HCT116 (cell line): ENCODE results near the gene SUN2.

Experiments used
- ELF1 ChIP-seq: IDR thresholded peaks from 2 replicates; pipeline ENCODE4 v1.6.1; 2012; ENCODE audit warnings: low read depth, borderline replicate concordance
- EZH2 ChIP-seq: fragments of 200-600 bp; sonication (generic); IDR thresholded peaks from 2 replicates; pipeline ENCODE4 v1.6.1; 2017; ENCODE audit warnings: antibody characterized with exemption, mixed run types
- EZH2phosphoT487 ChIP-seq: fragments of 200-600 bp; IDR thresholded peaks from 2 replicates; pipeline ENCODE4 v1.6.1; 2018; ENCODE audit warnings: antibody characterized with exemption, borderline replicate concordance
- FOSL1 ChIP-seq: IDR thresholded peaks from 2 replicates; pipeline ENCODE4 v1.6.1; 2012; ENCODE audit warnings: low read depth
- POLR2A ChIP-seq: IDR thresholded peaks from 2 replicates; pipeline ENCODE4 v1.7.0; 2011; ENCODE audit warnings: borderline replicate concordance; ENCODE audit not compliant: insufficient read depth, insufficient read length; ENCODE audit errors: extremely low read depth
- POLR2AphosphoS5 ChIP-seq: IDR thresholded peaks from 2 replicates; pipeline ENCODE4 v1.6.1; 2011; ENCODE audit warnings: mild to moderate bottlenecking, low read depth, low read length, moderate library complexity
- SIN3A ChIP-seq: IDR thresholded peaks from 2 replicates; pipeline ENCODE4 v1.6.1; 2012; ENCODE audit warnings: low read depth
- SRF ChIP-seq: IDR thresholded peaks from 2 replicates; pipeline ENCODE4 v1.6.1; 2012; ENCODE audit warnings: low read depth
- YY1 ChIP-seq: IDR thresholded peaks from 2 replicates; pipeline ENCODE4 v1.6.1; 2011; ENCODE audit warnings: low read length, low read depth, moderate library complexity, mild to moderate bottlenecking; ENCODE audit not compliant: insufficient replicate concordance; ENCODE audit errors: extremely low read depth
- TF ChIP-seq, protein P1 (sequence below), 3 experiments: fragments of 200-600 bp in 1 of 3; sonication (generic) in 1 of 3; IDR thresholded peaks in 2 of 3; conservative IDR thresholded peaks in 1 of 3; 2 replicates each; pipeline ENCODE4 v1.5.1; 2012 to 2017; ENCODE audit warnings: low read depth in 2 of 3, low read length in 2 of 3, antibody characterized with exemption in 1 of 3, borderline replicate concordance in 1 of 3, control low read depth in 1 of 3, mild to moderate bottlenecking in 1 of 3, mixed read lengths in 1 of 3, mixed run types in 1 of 3, moderate library complexity in 1 of 3; ENCODE audit not compliant: insufficient read depth in 1 of 3
- TF ChIP-seq, protein P2 (sequence below): IDR thresholded peaks from 2 replicates; pipeline ENCODE4 v1.6.1; 2011; ENCODE audit warnings: mild to moderate bottlenecking, low read length, moderate library complexity; ENCODE audit not compliant: insufficient replicate concordance; ENCODE audit errors: extremely low read depth
- TF ChIP-seq, protein P3 (sequence below): IDR thresholded peaks from 2 replicates; pipeline ENCODE4 v1.6.1; 2012; ENCODE audit warnings: low read depth
- TF ChIP-seq, protein P4 (sequence below): IDR thresholded peaks from 2 replicates; pipeline ENCODE4 v1.6.1; 2012

DNA sequence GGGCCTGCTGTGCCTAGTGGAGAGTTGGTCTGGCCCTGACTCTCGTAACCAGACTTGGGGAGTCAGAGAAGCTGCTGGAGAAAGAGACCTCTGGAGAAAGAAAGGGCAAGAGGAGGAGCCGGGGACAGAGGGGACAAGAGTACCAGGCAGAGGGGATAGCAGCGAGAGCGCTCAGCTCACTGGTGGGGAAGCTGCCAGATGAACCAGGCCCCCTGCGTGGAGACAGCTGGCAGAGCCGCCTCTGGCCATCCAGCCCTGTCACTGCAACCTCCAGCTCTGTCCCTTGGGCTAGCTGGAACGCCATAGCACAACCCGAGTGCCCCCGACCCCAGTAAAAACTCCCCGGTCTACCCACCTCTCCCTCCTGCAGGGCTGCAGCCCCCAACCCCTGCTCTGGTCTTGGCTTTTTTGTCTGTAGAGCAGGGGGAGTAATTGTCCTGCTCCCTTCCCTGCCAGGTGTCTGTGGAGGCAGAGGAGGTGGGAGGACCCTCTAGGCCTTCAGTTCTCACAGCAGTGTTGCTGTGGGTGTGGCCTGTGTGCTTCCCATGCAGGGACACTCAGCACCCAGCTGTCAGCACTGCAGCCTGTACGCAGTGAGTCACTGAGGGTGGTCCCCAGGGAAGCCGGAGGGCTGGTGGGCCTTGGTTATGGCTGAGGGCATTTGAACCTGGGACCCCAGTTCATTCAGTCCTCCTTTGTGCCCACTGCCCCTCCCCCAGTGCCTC is 4.8 kb upstream of the SUN2 start:
- TF ChIP-seq POLR2A (no peak), POLR2AphosphoS5 (no peak), FOSL1 (no peak), EZH2 (no peak), EZH2phosphoT487 (no peak), ELF1 (no peak), YY1 (no peak), SIN3A (no peak), SRF (no peak)
- TF ChIP-seq, protein P1, sequence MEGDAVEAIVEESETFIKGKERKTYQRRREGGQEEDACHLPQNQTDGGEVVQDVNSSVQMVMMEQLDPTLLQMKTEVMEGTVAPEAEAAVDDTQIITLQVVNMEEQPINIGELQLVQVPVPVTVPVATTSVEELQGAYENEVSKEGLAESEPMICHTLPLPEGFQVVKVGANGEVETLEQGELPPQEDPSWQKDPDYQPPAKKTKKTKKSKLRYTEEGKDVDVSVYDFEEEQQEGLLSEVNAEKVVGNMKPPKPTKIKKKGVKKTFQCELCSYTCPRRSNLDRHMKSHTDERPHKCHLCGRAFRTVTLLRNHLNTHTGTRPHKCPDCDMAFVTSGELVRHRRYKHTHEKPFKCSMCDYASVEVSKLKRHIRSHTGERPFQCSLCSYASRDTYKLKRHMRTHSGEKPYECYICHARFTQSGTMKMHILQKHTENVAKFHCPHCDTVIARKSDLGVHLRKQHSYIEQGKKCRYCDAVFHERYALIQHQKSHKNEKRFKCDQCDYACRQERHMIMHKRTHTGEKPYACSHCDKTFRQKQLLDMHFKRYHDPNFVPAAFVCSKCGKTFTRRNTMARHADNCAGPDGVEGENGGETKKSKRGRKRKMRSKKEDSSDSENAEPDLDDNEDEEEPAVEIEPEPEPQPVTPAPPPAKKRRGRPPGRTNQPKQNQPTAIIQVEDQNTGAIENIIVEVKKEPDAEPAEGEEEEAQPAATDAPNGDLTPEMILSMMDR (IDR thresholded peaks at IDR 0.05 in 2 of 3, conservative IDR thresholded peaks at IDR 0.05 in 1 of 3; ENCODE audit: borderline replicate concordance in 1 of 3, insufficient read depth in 1 of 3, low read depth in 2 of 3, low read length in 2 of 3): no peak
- TF ChIP-seq, protein P2, sequence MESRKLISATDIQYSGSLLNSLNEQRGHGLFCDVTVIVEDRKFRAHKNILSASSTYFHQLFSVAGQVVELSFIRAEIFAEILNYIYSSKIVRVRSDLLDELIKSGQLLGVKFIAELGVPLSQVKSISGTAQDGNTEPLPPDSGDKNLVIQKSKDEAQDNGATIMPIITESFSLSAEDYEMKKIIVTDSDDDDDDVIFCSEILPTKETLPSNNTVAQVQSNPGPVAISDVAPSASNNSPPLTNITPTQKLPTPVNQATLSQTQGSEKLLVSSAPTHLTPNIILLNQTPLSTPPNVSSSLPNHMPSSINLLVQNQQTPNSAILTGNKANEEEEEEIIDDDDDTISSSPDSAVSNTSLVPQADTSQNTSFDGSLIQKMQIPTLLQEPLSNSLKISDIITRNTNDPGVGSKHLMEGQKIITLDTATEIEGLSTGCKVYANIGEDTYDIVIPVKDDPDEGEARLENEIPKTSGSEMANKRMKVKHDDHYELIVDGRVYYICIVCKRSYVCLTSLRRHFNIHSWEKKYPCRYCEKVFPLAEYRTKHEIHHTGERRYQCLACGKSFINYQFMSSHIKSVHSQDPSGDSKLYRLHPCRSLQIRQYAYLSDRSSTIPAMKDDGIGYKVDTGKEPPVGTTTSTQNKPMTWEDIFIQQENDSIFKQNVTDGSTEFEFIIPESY: no peak
- TF ChIP-seq, protein P3, sequence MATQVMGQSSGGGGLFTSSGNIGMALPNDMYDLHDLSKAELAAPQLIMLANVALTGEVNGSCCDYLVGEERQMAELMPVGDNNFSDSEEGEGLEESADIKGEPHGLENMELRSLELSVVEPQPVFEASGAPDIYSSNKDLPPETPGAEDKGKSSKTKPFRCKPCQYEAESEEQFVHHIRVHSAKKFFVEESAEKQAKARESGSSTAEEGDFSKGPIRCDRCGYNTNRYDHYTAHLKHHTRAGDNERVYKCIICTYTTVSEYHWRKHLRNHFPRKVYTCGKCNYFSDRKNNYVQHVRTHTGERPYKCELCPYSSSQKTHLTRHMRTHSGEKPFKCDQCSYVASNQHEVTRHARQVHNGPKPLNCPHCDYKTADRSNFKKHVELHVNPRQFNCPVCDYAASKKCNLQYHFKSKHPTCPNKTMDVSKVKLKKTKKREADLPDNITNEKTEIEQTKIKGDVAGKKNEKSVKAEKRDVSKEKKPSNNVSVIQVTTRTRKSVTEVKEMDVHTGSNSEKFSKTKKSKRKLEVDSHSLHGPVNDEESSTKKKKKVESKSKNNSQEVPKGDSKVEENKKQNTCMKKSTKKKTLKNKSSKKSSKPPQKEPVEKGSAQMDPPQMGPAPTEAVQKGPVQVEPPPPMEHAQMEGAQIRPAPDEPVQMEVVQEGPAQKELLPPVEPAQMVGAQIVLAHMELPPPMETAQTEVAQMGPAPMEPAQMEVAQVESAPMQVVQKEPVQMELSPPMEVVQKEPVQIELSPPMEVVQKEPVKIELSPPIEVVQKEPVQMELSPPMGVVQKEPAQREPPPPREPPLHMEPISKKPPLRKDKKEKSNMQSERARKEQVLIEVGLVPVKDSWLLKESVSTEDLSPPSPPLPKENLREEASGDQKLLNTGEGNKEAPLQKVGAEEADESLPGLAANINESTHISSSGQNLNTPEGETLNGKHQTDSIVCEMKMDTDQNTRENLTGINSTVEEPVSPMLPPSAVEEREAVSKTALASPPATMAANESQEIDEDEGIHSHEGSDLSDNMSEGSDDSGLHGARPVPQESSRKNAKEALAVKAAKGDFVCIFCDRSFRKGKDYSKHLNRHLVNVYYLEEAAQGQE: no peak
- TF ChIP-seq, protein P4, sequence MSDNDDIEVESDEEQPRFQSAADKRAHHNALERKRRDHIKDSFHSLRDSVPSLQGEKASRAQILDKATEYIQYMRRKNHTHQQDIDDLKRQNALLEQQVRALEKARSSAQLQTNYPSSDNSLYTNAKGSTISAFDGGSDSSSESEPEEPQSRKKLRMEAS: no peak
